ENCODE measurements around the gene TMBIM1.
A peak's percentile ranks its signal among the peaks of the same experiment; 100 is the strongest.

Gene TMBIM1

GRCh38 chr2:218319813-218320365 lies 27.6 kb upstream of the TMBIM1 start (continued):
- no peak for TF ChIP-seq ZNF362 (tag by site-specific recombination; IDR thresholded peaks at IDR 0.05)
- TF ChIP-seq ZNF174 (tag by site-specific recombination; IDR thresholded peaks at IDR 0.05) = no peak
- TF ChIP-seq ZNF558 (tag by site-specific recombination; IDR thresholded peaks at IDR 0.05) = no peak
- no peak for TF ChIP-seq SP3 (tag by site-specific recombination; IDR thresholded peaks at IDR 0.05)
- TF ChIP-seq KLF10 (tag by site-specific recombination; IDR thresholded peaks at IDR 0.05) = peak; percentile 53; the same call in 1 of the 2 replicates
- TF ChIP-seq EGR2 (tag by site-specific recombination; IDR thresholded peaks at IDR 0.05; ENCODE audit: low read depth) = no peak
- no peak; the same call in 1 of the 2 replicates for TF ChIP-seq ZNF660 (tag by site-specific recombination; IDR thresholded peaks at IDR 0.05)
- no peak for TF ChIP-seq ZNF423 (tag by site-specific recombination; IDR thresholded peaks at IDR 0.05)
- TF ChIP-seq ZNF701 (tag by site-specific recombination; IDR thresholded peaks at IDR 0.05) = no peak
- no peak for TF ChIP-seq ZFP41 (tag by site-specific recombination; IDR thresholded peaks at IDR 0.05; ENCODE audit: borderline replicate concordance)
- no peak for TF ChIP-seq INSM2 (tag by site-specific recombination; IDR thresholded peaks at IDR 0.05)
- no peak for TF ChIP-seq ZNF398 (tag by site-specific recombination; IDR thresholded peaks at IDR 0.05)
- TF ChIP-seq MEIS1 (CRISPR knock-in tag; IDR thresholded peaks at IDR 0.05; ENCODE audit: borderline replicate concordance) = no peak
- TF ChIP-seq ZNF280C (tag by site-specific recombination; IDR thresholded peaks at IDR 0.05) = no peak
- no peak for TF ChIP-seq BCL11A (tag by site-specific recombination; IDR thresholded peaks at IDR 0.05; ENCODE audit: low read depth)
- TF ChIP-seq ZNF416 (tag by site-specific recombination; IDR thresholded peaks at IDR 0.05) = no peak
- TF ChIP-seq, protein P1, sequence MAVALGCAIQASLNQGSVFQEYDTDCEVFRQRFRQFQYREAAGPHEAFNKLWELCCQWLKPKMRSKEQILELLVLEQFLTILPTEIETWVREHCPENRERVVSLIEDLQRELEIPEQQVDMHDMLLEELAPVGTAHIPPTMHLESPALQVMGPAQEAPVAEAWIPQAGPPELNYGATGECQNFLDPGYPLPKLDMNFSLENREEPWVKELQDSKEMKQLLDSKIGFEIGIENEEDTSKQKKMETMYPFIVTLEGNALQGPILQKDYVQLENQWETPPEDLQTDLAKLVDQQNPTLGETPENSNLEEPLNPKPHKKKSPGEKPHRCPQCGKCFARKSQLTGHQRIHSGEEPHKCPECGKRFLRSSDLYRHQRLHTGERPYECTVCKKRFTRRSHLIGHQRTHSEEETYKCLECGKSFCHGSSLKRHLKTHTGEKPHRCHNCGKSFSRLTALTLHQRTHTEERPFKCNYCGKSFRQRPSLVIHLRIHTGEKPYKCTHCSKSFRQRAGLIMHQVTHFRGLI (tag by site-specific recombination; IDR thresholded peaks at IDR 0.05) = no peak
- TF ChIP-seq, protein P2, sequence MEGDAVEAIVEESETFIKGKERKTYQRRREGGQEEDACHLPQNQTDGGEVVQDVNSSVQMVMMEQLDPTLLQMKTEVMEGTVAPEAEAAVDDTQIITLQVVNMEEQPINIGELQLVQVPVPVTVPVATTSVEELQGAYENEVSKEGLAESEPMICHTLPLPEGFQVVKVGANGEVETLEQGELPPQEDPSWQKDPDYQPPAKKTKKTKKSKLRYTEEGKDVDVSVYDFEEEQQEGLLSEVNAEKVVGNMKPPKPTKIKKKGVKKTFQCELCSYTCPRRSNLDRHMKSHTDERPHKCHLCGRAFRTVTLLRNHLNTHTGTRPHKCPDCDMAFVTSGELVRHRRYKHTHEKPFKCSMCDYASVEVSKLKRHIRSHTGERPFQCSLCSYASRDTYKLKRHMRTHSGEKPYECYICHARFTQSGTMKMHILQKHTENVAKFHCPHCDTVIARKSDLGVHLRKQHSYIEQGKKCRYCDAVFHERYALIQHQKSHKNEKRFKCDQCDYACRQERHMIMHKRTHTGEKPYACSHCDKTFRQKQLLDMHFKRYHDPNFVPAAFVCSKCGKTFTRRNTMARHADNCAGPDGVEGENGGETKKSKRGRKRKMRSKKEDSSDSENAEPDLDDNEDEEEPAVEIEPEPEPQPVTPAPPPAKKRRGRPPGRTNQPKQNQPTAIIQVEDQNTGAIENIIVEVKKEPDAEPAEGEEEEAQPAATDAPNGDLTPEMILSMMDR (tag by site-specific recombination; IDR thresholded peaks at IDR 0.05) = no peak
- no peak for TF ChIP-seq ZNF664 (tag by site-specific recombination; IDR thresholded peaks at IDR 0.05)
- TF ChIP-seq ZBTB48 (tag by site-specific recombination; IDR thresholded peaks at IDR 0.05) = no peak
- TF ChIP-seq, protein P3, sequence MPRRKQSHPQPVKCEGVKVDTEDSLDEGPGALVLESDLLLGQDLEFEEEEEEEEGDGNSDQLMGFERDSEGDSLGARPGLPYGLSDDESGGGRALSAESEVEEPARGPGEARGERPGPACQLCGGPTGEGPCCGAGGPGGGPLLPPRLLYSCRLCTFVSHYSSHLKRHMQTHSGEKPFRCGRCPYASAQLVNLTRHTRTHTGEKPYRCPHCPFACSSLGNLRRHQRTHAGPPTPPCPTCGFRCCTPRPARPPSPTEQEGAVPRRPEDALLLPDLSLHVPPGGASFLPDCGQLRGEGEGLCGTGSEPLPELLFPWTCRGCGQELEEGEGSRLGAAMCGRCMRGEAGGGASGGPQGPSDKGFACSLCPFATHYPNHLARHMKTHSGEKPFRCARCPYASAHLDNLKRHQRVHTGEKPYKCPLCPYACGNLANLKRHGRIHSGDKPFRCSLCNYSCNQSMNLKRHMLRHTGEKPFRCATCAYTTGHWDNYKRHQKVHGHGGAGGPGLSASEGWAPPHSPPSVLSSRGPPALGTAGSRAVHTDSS (tag by site-specific recombination; IDR thresholded peaks at IDR 0.05) = no peak
- TF ChIP-seq ZNF776 (tag by site-specific recombination; IDR thresholded peaks at IDR 0.05; ENCODE audit: borderline replicate concordance) = no peak
- TF ChIP-seq ZNF670 (tag by site-specific recombination; IDR thresholded peaks at IDR 0.05; ENCODE audit: low read depth) = no peak
- TF ChIP-seq ZNF221 (tag by site-specific recombination; IDR thresholded peaks at IDR 0.05; ENCODE audit: borderline replicate concordance) = no peak
- no peak for TF ChIP-seq ZNF266 (tag by site-specific recombination; IDR thresholded peaks at IDR 0.05; ENCODE audit: low read depth)
- no peak for TF ChIP-seq ZSCAN16 (tag by site-specific recombination; IDR thresholded peaks at IDR 0.05)
- TF ChIP-seq ZNF548 (tag by site-specific recombination; IDR thresholded peaks at IDR 0.05) = no peak
- TF ChIP-seq ZBTB20 (tag by site-specific recombination; IDR thresholded peaks at IDR 0.05) = no peak
- TF ChIP-seq ZNF335 (tag by site-specific recombination; conservative IDR thresholded peaks at IDR 0.05) = no peak
